ENCODE data around the gene SINHCAF.

GRCh38 chr12:31355747-31356107 lies 29.8 kb upstream of the SINHCAF start:
- TF ChIP-seq RAD21 (IDR thresholded peaks at IDR 0.05; ENCODE audit: low read depth): no peak
- no peak for TF ChIP-seq YY1 (IDR thresholded peaks at IDR 0.05; ENCODE audit: extremely low read depth, insufficient replicate concordance, low read depth, low read length)
- no peak for TF ChIP-seq CTCF (IDR thresholded peaks at IDR 0.05 in 2 of 3, conservative IDR thresholded peaks at IDR 0.05 in 1 of 3; ENCODE audit: borderline replicate concordance in 1 of 3, insufficient read depth in 1 of 3, low read depth in 2 of 3, low read length in 2 of 3)
- TF ChIP-seq POLR2A (IDR thresholded peaks at IDR 0.05; ENCODE audit: borderline replicate concordance, extremely low read depth, insufficient read depth, insufficient read length): no peak
- TF ChIP-seq REST (IDR thresholded peaks at IDR 0.05; ENCODE audit: low read depth): no peak
- no peak for TF ChIP-seq EZH2phosphoT487 (IDR thresholded peaks at IDR 0.05; ENCODE audit: borderline replicate concordance)
- TF ChIP-seq SIN3A (IDR thresholded peaks at IDR 0.05; ENCODE audit: low read depth): no peak
- TF ChIP-seq ZNF274 (IDR thresholded peaks at IDR 0.05; ENCODE audit: low read depth, low read length): no peak
- no peak for TF ChIP-seq TCF7L2 (IDR thresholded peaks at IDR 0.05; ENCODE audit: borderline replicate concordance, extremely low read depth, insufficient read depth, insufficient read length)
- no peak for TF ChIP-seq JUND (IDR thresholded peaks at IDR 0.05)
- no peak for TF ChIP-seq ZBTB33 (IDR thresholded peaks at IDR 0.05; ENCODE audit: extremely low read depth, insufficient replicate concordance, low read length)
- TF ChIP-seq EZH2 (IDR thresholded peaks at IDR 0.05): no peak
- TF ChIP-seq MAX (IDR thresholded peaks at IDR 0.05): no peak

All from HCT116 (cell line).